ENCODE measurements around the gene DNAJA4.
A peak's percentile ranks its signal among the peaks of the same experiment; 100 is the strongest.

DNAJA4 gene

DNA sequence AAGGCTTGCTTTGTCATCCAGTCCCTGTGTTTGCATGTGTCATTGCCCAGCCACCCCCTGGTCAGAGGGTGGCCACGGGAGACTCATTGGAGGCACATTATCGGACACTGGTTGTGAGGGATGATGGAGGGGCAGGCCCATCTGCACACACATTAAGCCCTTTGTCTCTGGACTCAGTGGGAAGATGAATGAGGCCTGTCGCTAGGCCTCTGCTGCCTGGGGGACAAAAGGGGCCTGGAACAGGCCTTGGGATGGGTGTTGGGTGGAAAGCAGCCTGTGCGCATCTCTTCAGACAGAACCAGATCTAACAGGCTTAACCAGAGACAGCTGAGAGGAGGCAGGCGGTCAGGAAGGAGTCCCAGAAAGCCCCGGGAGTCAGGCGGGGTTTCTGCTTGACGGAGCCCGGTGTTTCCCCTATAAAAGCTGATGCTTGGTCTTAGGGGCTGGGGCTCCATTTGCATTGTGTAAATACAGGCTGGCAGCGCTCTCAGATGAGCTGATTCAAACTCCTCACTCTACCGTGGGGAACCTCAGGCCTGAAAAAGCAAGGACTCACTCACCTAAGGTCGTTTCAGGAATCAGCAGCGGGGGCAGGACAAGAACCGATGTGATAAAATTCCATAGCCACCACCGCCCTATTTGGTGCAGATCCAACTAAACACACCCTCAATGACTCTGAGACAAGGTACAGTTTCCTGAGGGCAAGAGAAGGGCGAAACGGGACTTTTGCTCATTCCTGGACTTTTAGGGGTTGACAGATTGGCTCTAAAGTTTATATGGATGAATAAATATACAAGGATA is 52.1 kb downstream of the DNAJA4 start:
- no peak for DNase-seq (ENCODE audit: low spot score)

DNA sequence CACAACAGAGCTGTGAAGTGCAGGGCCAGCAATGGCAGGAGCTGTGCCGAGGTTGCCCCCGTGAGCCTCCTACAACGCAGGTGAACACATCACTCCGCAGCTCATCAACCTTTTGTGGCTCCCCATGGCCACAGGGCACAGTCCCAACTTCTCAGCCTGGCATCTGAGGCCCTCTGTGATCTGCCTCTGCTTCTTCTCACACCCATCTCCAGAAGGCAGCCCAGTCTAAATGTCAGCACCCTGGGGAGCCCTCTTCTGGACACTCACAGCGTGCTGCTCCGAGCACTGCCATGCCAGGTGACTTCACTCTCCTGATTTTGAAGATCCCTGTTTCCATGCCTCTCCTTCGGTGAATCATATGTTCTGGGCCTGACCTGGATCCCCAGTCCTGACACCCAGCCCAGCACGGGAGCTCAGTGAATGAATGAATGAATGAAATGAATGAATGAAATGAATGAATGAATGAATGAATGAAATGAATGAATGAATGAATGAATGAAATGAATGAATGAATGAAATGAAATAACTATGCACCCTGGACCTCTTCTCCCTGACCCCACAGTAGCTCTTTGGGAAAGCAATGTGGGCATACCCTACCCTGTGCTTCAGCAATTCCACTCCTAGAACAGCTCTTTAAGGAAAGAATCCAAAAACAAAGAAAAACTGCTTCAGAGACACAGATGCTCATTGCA is 52.9 kb downstream of the DNAJA4 start:
- DNase-seq (ENCODE audit: low spot score): peak; percentile 60

- no peak for DNase-seq (ENCODE audit: low spot score)
These were observed 55.2 kb downstream of the DNAJA4 start for GRCh38 chr15:78319588-78319987.

DNA sequence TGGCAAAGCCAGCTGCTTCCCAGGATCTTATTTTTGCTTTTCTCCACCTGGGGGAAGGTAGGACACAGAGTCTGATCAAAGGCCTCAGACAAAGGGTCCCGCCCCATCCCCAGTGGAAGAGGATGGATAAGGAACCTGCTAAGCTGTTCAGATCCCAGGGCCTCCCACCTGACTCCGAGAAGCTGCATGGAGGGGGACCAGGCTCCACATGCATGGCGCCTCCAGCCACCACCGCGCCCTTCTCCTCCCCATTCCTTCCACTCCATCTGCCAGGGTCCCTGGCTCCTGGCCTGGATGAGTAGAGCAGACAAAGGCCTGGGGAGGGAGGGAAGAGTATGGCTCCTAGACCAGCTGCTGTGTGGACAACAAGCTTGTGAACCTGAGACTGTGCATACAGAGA is 55.8 kb downstream of the DNAJA4 start:
- DNase-seq (ENCODE audit: low spot score): no peak

DNA sequence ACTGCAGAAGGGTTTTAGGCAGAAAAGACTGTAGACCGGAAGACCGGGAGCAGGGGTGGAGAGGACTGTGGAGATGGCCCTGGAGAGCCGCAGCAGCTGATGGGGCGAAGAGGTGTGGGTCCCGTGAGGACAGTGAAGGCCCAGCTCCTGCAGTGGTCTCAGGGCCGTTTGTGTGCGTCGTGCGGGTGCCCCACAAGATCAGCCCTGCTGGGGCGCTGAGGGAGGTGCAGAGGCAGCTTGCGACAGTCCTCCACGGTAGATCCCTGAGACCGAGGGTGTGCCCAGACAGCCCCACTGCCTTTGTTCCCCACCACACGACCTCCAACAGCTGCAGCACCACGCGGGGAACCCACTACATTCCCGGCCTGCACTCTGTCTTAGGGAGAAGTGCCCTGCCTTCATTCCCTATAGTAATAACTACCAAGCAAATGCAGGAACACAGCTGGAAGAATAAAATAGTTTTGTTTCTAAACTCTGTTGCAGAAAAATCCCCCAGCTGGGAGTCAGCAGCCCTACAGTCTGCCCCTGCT is 56.7 kb downstream of the DNAJA4 start:
- DNase-seq (ENCODE audit: low spot score): no peak

- no peak for DNase-seq (ENCODE audit: low spot score)
These were observed 57.4 kb downstream of the DNAJA4 start for GRCh38 chr15:78321786-78322185.

DNA sequence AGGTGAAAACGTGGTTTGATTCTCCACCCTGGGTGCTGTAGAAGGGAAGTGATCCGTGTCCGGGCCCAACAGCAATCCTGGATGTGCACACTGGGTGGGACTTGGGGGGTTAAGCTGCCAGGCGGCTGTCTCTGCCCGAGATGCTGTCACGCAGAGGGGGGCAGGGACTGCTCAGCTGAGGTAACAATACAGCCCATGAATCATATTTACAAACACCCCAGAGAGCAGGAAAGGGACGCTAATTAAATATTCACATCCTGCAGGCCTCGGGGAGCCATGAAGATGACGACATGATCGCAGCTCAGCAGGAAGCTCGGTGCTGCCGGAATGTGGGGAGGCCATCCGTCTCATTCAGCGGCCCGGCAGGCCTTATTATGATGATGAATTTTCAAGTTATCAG is 57.9 kb downstream of the DNAJA4 start:
- DNase-seq (ENCODE audit: low spot score): no peak

DNA sequence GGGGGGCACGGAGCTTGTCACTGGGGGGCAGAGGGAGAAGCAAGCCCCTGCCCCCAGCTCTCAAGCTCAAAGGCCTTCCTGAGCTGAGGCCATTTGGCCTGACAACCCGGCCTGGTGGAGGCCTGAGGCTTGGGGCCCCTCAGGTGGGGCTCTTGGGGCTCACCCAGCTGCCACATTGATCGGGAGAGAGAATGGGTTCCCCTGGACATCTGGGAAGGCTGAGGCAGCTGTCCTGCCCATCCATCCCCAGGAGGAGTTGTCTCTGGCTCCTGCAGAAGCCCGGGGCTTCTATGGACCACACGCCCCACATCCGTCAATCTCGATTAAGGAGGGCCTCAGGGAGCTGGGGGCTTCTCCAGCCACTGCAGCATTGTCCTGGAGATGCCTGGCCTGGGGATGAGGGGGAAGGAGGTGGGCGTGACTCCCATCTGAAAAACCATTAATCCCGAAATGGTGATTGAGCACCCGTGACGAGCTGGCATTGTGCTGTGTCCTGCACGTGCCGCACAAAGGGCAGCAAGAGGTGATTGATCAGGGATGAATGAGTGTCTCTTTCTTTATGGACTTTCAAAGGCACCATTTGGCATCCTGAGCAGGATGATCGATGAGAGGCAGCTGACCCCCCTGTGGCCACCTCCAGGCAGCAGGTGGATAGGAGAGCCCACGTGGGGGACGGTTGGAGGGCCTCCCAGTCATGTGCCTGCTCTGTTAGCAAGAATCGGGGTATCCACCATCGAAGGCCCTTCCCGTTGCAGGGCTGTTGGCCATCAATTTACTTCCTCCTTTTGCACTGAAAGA is 58.6 kb downstream of the DNAJA4 start:
- DNase-seq (ENCODE audit: low spot score): no peak

- DNase-seq (ENCODE audit: low spot score): no peak
These were observed 59.3 kb downstream of the DNAJA4 start for GRCh38 chr15:78323693-78324092.

DNA sequence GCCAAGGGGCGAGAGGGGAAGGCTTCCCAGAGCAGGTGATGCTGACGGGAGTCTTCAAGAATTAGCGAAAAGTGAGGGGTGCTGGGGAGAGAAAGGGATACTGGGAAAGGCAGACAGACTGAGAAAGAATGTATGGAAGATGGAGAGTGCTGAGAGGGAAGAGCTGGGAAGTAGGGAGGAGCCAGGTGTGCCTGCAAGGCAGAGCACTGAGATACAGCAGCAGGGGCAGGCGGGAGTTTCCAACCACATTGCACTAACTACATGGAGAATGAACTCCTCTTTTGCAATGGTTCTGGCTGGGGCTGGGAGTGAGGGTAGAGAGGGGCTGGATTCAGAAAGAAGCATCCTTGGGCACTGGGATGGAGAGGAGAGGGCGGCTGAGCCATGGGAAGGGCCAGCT is 59.8 kb downstream of the DNAJA4 start:
- DNase-seq (ENCODE audit: low spot score): no peak

DNA sequence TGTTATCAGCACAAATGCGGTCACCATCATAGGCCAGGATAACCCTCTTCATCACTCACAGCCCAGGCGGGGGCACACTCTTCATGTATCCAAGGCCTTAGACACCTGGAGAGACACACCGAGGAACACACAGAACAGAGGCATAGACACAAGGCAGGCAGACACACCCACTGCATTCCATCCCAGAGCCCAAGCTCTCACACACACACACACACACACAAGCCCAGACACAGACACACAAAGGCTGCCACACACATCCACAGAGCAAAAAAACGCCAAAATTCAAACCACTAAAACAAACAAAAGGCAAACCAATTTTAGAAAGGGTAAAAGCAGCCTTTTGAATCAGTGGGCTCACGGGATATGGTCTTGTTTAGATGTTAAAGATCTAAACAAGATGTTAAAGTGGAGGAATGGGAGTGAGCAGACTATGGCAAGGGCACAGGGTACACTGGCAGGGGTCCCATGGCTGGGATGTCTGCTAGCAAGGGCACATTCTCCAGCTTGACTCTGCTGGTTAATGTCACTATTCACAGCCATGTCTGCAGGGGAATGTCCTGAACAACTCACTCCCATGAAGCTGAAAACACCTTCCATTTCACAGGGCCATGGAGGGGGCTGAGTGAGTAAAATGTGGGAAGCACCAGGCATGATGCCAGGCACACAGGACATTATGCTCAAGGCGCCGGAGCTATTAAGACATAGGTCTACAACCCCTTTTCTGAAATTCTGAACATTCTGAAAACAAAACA is 60.9 kb downstream of the DNAJA4 start:
- peak; percentile 49 for DNase-seq (ENCODE audit: low spot score)

DNA sequence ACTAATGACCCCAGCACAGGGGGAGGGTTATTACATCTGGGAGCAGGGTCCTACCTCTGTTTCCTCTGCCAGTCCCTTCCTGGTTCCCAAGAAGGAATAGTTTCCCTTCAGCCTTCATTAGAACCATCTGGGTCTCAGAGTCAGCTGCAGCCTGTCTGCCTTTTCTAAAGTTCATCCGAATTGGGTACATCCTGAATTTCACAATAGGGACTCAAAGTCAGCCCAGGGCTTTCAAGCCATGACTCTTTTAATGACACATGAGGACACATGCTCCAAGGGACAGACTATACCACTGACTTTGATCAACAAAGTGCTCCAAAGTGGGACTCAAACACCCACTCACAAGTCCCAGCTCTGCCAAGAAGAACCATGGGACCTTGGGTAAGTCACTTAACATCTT is 63.1 kb downstream of the DNAJA4 start:
- DNase-seq (ENCODE audit: low spot score): no peak

GRCh38 chr15:78329625-78330024 is 65.3 kb downstream of the DNAJA4 start:
- DNase-seq (ENCODE audit: low spot score): no peak

Measured in HuH-7.5 (cell line).